Mesendoderm (in vitro differentiated cells): ENCODE measurements around the gene ASXL1.

Experiments
- DNase-seq: peaks from one replicate; pipeline ENCODE4 v3.0.0; 2013
- H2AK5ac ChIP-seq: 2 replicates; pipeline ENCODE4 v1.6.1; 2013; ENCODE audit warnings: low read length, inconsistent platforms
- H2BK120ac ChIP-seq: 2 replicates; pipeline ENCODE4 v1.6.1; 2013; ENCODE audit warnings: low read depth, mild to moderate bottlenecking, low read length, moderate library complexity, mixed read lengths
- H2BK15ac ChIP-seq: replicated peaks from 2 replicates; pipeline ENCODE4 v1.6.1; 2013; ENCODE audit warnings: low read depth, mild to moderate bottlenecking, moderate library complexity
- H2BK5ac ChIP-seq: 2 replicates; pipeline ENCODE4 v1.6.1; 2013; ENCODE audit warnings: low read length, inconsistent platforms
- H3K18ac ChIP-seq: 2 replicates; pipeline ENCODE4 v1.6.1; 2013; ENCODE audit warnings: mild to moderate bottlenecking, low read length, mixed read lengths
- H3K23ac ChIP-seq: one replicate; pipeline ENCODE4 v1.6.1; 2013; ENCODE audit warnings: low read length
- H3K27ac ChIP-seq: 2 replicates; pipeline ENCODE4 v1.5.1; 2013; ENCODE audit warnings: low read depth, mild to moderate bottlenecking, inconsistent platforms, low read length, moderate library complexity
- H3K27me3 ChIP-seq: 2 replicates; pipeline ENCODE4 v1.6.1; 2013; ENCODE audit warnings: low read length, control low read depth, mild to moderate bottlenecking, inconsistent platforms; ENCODE audit not compliant: insufficient read depth, poor library complexity
- H3K36me3 ChIP-seq: 2 replicates; pipeline ENCODE4 v1.6.1; 2013; ENCODE audit warnings: low read length, inconsistent platforms; ENCODE audit not compliant: control insufficient read depth, insufficient read depth
- H3K4ac ChIP-seq: one replicate; pipeline ENCODE4 v1.6.1; 2013; ENCODE audit warnings: low read depth, mild to moderate bottlenecking, low read length, moderate library complexity
- H3K4me1 ChIP-seq: 2 replicates; pipeline ENCODE4 v1.6.1; 2013; ENCODE audit warnings: low read depth, low read length, inconsistent platforms; ENCODE audit not compliant: control insufficient read depth
- H3K4me2 ChIP-seq: 2 replicates; pipeline ENCODE4 v1.6.1; 2013; ENCODE audit warnings: low read length
- H3K4me3 ChIP-seq: 2 replicates; pipeline ENCODE4 v1.5.1; 2013; ENCODE audit warnings: mild to moderate bottlenecking, low read length
- H3K56ac ChIP-seq: one replicate; pipeline ENCODE4 v1.6.1; 2013; ENCODE audit warnings: low read length
- H3K79me1 ChIP-seq: 2 replicates; pipeline ENCODE4 v1.6.1; 2013; ENCODE audit warnings: low read length, inconsistent platforms
- H3K79me2 ChIP-seq: 2 replicates; pipeline ENCODE4 v1.6.1; 2013; ENCODE audit warnings: mild to moderate bottlenecking, low read length; ENCODE audit not compliant: control insufficient read depth, insufficient read depth
- H3K9ac ChIP-seq: 2 replicates; pipeline ENCODE4 v1.6.1; 2013; ENCODE audit warnings: low read length, inconsistent platforms
- H4K5ac ChIP-seq: one replicate; pipeline ENCODE4 v1.6.1; 2013; ENCODE audit warnings: low read length
- H4K8ac ChIP-seq: one replicate; pipeline ENCODE4 v1.6.1; 2013; ENCODE audit warnings: low read depth, mild to moderate bottlenecking, control low read depth, low read length, moderate library complexity
- WGBS: extraction: QIAGEN DNeasy Blood & Tissue Kit; methylation state at CpG from one replicate; pipeline ENCODE4 v1.1.7; 2013; ENCODE audit warnings: low lambda C conversion rate, missing lambda C conversion rate; ENCODE audit not compliant: insufficient coverage; ENCODE audit errors: extremely low coverage; 5-methylcytosine and 5-hydroxymethylcytosine counted together

The ASXL1 gene

DNA sequence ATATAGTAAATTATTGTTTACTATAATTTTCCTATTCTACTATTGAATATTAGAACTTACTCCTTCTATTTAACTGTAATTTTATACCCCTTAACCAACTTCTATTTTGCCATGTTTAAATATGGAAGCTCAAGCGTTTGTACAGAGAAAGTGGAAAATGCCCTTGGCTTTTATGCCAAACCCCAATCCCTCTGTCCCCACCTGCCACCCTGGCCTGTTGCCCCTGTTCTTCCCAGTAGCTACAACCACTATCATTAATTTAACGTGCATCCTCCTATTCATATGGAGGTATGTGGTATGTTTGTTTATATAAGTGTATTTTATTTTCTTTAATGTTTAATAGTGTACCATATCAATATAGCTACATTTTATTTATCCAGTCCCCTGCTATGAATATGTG, 58.1 kb downstream of the ASXL1 start:
- Histone ChIP-seq H3K4me3 (no peak overlapping the region), H3K9ac (no peak overlapping the region), H3K27me3 (no peaks in the 10 kb centered on the region), H2BK5ac (no peak overlapping the region), H3K56ac (no peak overlapping the region), H3K23ac (no peak overlapping the region), H3K18ac (no peak overlapping the region), H3K79me2 (no peaks in the 10 kb centered on the region), H4K8ac (no peak overlapping the region), H2BK120ac (no peak overlapping the region), H3K4me2 (no peak overlapping the region), H3K4me1 (no peaks in the 10 kb centered on the region), H3K4ac (no peak overlapping the region), H3K79me1 (peaks cover 6% of the 10 kb centered on the region), H3K27ac (no peak overlapping the region), H2AK5ac (no peak overlapping the region), H3K36me3 (no peaks in the 10 kb centered on the region), H4K5ac (no peak overlapping the region), H2BK15ac (no peak overlapping the region)
- no CpG with 5 or more reads among the region's 2 CpGs for WGBS
- DNase-seq, result no peak

DNA sequence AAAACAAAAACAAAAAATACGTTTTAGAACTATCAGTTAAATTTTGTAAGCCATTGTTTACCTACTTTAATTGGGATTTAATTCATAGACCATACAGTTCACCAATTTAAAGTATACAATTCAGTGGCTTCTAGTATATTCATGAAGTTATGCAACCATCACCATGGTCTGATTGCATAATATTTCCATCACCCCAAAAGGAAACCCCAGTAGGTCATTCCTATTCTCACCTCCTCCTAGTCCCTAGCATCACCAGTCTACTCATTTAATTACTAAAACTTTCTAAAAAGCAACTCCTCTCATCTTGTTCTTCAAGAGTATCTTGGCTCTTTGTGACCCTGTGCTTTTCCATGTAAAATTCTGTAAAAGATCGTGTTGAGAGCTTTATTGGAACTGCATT, 60.2 kb downstream of the ASXL1 start:
- no peak overlapping the region for H4K5ac ChIP-seq
- DNase-seq, result no peak
- H3K9ac ChIP-seq, result no peak overlapping the region
- no peak overlapping the region for H3K18ac ChIP-seq
- H3K4me2 ChIP-seq, result no peak overlapping the region
- no peak overlapping the region for H3K27ac ChIP-seq
- H2BK15ac ChIP-seq, result no peak overlapping the region
- no peaks in the 10 kb centered on the region for H3K79me2 ChIP-seq
- H3K79me1 ChIP-seq, result peaks cover 6% of the 10 kb centered on the region
- no peaks in the 10 kb centered on the region for H3K27me3 ChIP-seq
- no CpG with 5 or more reads among the region's 2 CpGs for WGBS
- no peak overlapping the region for H2AK5ac ChIP-seq
- no peak overlapping the region for H3K56ac ChIP-seq
- no peak overlapping the region for H2BK5ac ChIP-seq
- no peak overlapping the region for H2BK120ac ChIP-seq
- H3K36me3 ChIP-seq, result no peaks in the 10 kb centered on the region
- no peak overlapping the region for H4K8ac ChIP-seq
- no peak overlapping the region for H3K23ac ChIP-seq
- no peak overlapping the region for H3K4me3 ChIP-seq
- no peak overlapping the region for H3K4ac ChIP-seq
- no peaks in the 10 kb centered on the region for H3K4me1 ChIP-seq

DNA sequence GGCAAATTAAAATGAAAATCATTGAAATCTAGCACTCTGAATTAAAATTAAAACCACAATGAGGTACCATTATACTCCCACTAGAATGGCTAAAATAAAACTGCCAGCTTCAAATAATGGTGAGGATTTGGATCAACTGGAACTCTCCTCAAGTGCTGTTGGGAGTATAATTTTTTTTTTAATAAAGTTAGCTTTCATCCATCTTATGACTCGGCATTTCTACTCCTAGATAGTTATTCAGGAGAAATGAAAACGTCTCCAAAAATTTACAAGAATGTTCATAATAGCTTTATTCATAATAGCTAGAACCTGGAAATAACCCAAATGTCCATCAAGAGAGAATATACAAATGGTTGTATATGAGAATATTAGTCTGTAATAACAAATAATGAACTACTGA, 63.2 kb downstream of the ASXL1 start:
- Histone ChIP-seq H3K18ac (no peak overlapping the region), H3K4ac (no peak overlapping the region), H2AK5ac (no peak overlapping the region), H3K79me1 (no peaks in the 10 kb centered on the region), H3K4me1 (no peaks in the 10 kb centered on the region), H4K8ac (no peak overlapping the region), H2BK120ac (no peak overlapping the region), H2BK5ac (no peak overlapping the region), H3K9ac (no peak overlapping the region), H3K23ac (no peak overlapping the region), H2BK15ac (no peak overlapping the region), H3K27ac (no peak overlapping the region), H3K79me2 (no peaks in the 10 kb centered on the region), H4K5ac (no peak overlapping the region), H3K56ac (no peak overlapping the region), H3K4me3 (no peak overlapping the region), H3K4me2 (no peak overlapping the region), H3K27me3 (no peaks in the 10 kb centered on the region), H3K36me3 (no peaks in the 10 kb centered on the region)
- WGBS, result no CpG with 5 or more reads among the region's 2 CpGs
- DNase-seq, result no peak

DNA sequence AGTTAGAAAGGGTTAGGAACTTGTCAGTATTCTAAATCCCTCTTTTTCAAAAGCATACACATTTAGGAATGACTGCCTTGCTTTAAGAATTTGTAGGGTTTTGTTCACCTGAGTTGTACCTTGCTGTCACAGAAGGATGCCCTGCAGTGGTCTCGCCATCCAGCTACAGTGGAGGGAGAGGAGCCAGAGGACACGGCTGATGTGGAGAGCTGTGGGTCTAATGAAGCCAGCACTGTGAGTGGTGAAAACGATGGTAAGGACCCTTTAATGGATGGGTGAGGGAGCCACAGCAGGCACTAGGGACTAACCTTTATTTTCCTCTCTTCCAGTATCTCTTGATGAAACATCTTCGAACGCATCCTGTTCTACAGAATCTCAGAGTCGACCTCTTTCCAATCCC, 69.9 kb downstream of the ASXL1 start:
- DNase-seq, result no peak
- Histone ChIP-seq H2AK5ac (no peak overlapping the region), H3K36me3 (peaks cover 10% of the 10 kb centered on the region), H4K5ac (no peak overlapping the region), H4K8ac (no peak overlapping the region), H2BK15ac (no peak overlapping the region), H3K79me1 (no peaks in the 10 kb centered on the region), H3K23ac (no peak overlapping the region), H3K79me2 (no peaks in the 10 kb centered on the region), H3K9ac (no peak overlapping the region), H3K56ac (no peak overlapping the region), H2BK5ac (no peak overlapping the region), H3K4me1 (no peaks in the 10 kb centered on the region), H3K18ac (no peak overlapping the region), H3K4ac (no peak overlapping the region), H3K4me3 (no peak overlapping the region), H3K27ac (no peak overlapping the region), H3K27me3 (no peaks in the 10 kb centered on the region), H3K4me2 (no peak overlapping the region), H2BK120ac (no peak overlapping the region)
- WGBS, result no CpG with 5 or more reads among the region's 6 CpGs

DNA sequence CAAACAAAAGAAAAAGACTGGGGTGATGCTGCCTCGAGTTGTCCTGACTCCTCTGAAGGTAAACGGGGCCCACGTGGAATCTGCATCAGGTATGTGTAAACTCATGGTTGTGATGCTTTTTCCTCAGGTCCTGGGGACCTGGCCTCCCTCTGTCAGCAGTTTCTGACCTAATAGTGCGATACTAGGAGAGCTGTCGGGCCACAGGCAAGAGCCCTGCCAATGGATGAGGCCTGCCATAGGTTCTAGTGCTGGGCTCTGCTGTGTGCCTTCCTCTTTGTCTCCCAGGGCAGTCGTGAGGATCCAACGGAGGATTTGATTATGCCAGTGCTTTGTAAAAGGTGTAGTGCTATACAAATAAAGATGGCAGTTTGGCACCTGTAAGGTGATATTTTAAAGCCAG, 71.2 kb downstream of the ASXL1 start:
- Histone ChIP-seq H3K4ac (no peak overlapping the region), H3K4me3 (no peak overlapping the region), H3K23ac (no peak overlapping the region), H3K27me3 (no peaks in the 10 kb centered on the region), H2BK15ac (no peak overlapping the region), H4K5ac (no peak overlapping the region), H3K36me3 (peaks cover 12% of the 10 kb centered on the region), H3K27ac (no peak overlapping the region), H2AK5ac (no peak overlapping the region), H2BK120ac (no peak overlapping the region), H3K79me2 (no peaks in the 10 kb centered on the region), H2BK5ac (no peak overlapping the region), H3K18ac (no peak overlapping the region), H3K56ac (no peak overlapping the region), H4K8ac (no peak overlapping the region), H3K9ac (no peak overlapping the region), H3K4me1 (no peaks in the 10 kb centered on the region), H3K4me2 (no peak overlapping the region), H3K79me1 (no peaks in the 10 kb centered on the region)
- no peak for DNase-seq
- WGBS, result no CpG with 5 or more reads among the region's 7 CpGs

DNA sequence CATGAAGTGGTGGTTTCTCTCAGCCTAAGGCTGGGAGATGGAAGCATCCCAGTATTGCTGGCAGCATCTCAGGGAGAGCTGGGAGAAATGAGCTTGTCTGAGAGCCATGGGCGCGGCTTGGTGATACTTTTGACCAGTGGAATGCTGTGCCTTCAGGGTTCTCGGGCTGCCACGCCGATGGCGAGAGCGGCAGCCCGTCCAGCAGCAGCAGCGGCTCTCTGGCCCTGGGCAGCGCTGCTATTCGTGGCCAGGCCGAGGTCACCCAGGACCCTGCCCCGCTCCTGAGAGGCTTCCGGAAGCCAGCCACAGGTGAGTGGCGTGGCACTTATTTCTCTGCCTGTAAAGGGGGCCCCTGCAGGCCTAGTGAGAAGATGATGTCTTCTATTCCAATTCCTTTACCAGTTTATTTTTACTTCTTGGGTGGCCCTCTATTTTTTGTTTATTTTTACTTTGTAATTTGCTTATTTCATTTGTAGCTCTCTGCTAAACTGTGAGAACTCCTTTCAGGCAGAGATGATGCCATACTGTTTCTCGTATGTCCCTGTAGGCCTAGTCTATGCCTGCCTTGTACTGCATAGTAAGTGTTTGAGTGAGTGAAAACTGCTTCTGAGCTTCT, 71.7 kb downstream of the ASXL1 start:
- H3K4me1 ChIP-seq, result no peaks in the 10 kb centered on the region
- H3K9ac ChIP-seq, result no peak overlapping the region
- no peak overlapping the region for H4K5ac ChIP-seq
- H4K8ac ChIP-seq, result no peak overlapping the region
- no peaks in the 10 kb centered on the region for H3K79me1 ChIP-seq
- no peak overlapping the region for H3K56ac ChIP-seq
- no peak overlapping the region for H2BK120ac ChIP-seq
- H3K4me2 ChIP-seq, result no peak overlapping the region
- no peak overlapping the region for H3K27ac ChIP-seq
- no peak overlapping the region for H3K4ac ChIP-seq
- peaks cover 14% of the 10 kb centered on the region for H3K36me3 ChIP-seq
- no peak overlapping the region for H2BK15ac ChIP-seq
- H3K4me3 ChIP-seq, result no peak overlapping the region
- no peak overlapping the region for H2BK5ac ChIP-seq
- no peak for DNase-seq
- no peak overlapping the region for H2AK5ac ChIP-seq
- no peaks in the 10 kb centered on the region for H3K79me2 ChIP-seq
- no CpG with 5 or more reads among the region's 16 CpGs for WGBS
- no peak overlapping the region for H3K23ac ChIP-seq
- no peaks in the 10 kb centered on the region for H3K27me3 ChIP-seq
- H3K18ac ChIP-seq, result no peak overlapping the region
